Astrocyte (in vitro differentiated cells and primary cell): ENCODE data around the gene MPRIP. TPM values are rescaled to one million over a fixed set of nuclear protein-coding genes. Genes with fewer than 3 reads are reported as not detected.

Experiments
- DNase-seq: peaks from one replicate; pipeline ENCODE4 v3.0.0-alpha.2; 2010; ENCODE audit warnings: low read depth
- FAIRE-seq: peaks from 2 replicates; lab custom pipeline; 2011; peaks lifted over from hg19 to GRCh38; lab: Jason Lieb, UNC
- H2AFZ ChIP-seq: 2 replicates; pipeline ENCODE4 v1.6.0; 2012; ENCODE audit warnings: low read depth, low read length, inconsistent platforms
- H3K27ac ChIP-seq: 2 replicates; pipeline ENCODE4 v1.5.1; 2011; ENCODE audit warnings: low read depth, low read length, inconsistent platforms
- H3K27me3 ChIP-seq: 2 replicates; pipeline ENCODE4 v1.6.0; 2011; ENCODE audit warnings: low read length, inconsistent platforms; ENCODE audit not compliant: insufficient read depth
- H3K36me3 ChIP-seq: 2 replicates; pipeline ENCODE4 v1.5.1; 2011; ENCODE audit warnings: low read length, inconsistent platforms; ENCODE audit not compliant: insufficient read depth
- H3K4me1 ChIP-seq: 2 replicates; pipeline ENCODE4 v1.5.1; 2011; ENCODE audit warnings: low read length, inconsistent platforms; ENCODE audit not compliant: insufficient read depth
- H3K4me2 ChIP-seq: 2 replicates; pipeline ENCODE4 v1.6.0; 2012; ENCODE audit warnings: low read length, inconsistent platforms
- H3K4me3 ChIP-seq: 2 replicates; pipeline ENCODE4 v1.5.1; 2011; ENCODE audit warnings: low read depth, mild to moderate bottlenecking, low read length, inconsistent platforms; ENCODE audit not compliant: insufficient read depth
- H3K79me2 ChIP-seq: 2 replicates; pipeline ENCODE4 v1.6.0; 2012; ENCODE audit warnings: mild to moderate bottlenecking, low read length, inconsistent platforms; ENCODE audit not compliant: insufficient read depth
- H3K9ac ChIP-seq: 2 replicates; pipeline ENCODE4 v1.6.0; 2012; ENCODE audit warnings: mild to moderate bottlenecking, low read length, inconsistent platforms
- H3K9me3 ChIP-seq: 2 replicates; pipeline ENCODE4 v1.5.1; 2012; ENCODE audit warnings: low read depth, mild to moderate bottlenecking, low read length, inconsistent platforms; ENCODE audit not compliant: insufficient read depth
- H4K20me1 ChIP-seq: 2 replicates; pipeline ENCODE4 v1.6.0; 2012; ENCODE audit warnings: low read length, inconsistent platforms; ENCODE audit not compliant: insufficient read depth
- H3K27ac Mint-ChIP-seq: one replicate; pipeline ENCODE4 v1.8.0; 2021; ENCODE audit warnings: mild to moderate bottlenecking, mixed read lengths; ENCODE audit not compliant: unreplicated experiment
- H3K27me3 Mint-ChIP-seq: one replicate; pipeline ENCODE4 v1.8.0; 2021; ENCODE audit warnings: low read depth, mixed read lengths; ENCODE audit not compliant: unreplicated experiment
- H3K36me3 Mint-ChIP-seq: one replicate; pipeline ENCODE4 v1.8.0; 2021; ENCODE audit warnings: low read depth, mixed read lengths; ENCODE audit not compliant: unreplicated experiment
- H3K4me1 Mint-ChIP-seq: one replicate; pipeline ENCODE4 v1.8.0; 2021; ENCODE audit warnings: low read depth, mixed read lengths; ENCODE audit not compliant: unreplicated experiment
- H3K4me3 Mint-ChIP-seq: one replicate; pipeline ENCODE4 v1.8.0; 2021; ENCODE audit warnings: mild to moderate bottlenecking, moderate library complexity, mixed read lengths; ENCODE audit not compliant: unreplicated experiment
- H3K9me3 Mint-ChIP-seq: one replicate; pipeline ENCODE4 v1.8.0; 2021; ENCODE audit warnings: mild to moderate bottlenecking, mixed read lengths; ENCODE audit not compliant: unreplicated experiment
- CTCF ChIP-seq: IDR thresholded peaks from 2 replicates; pipeline ENCODE4 v1.5.1; 2011; ENCODE audit warnings: low read depth, mild to moderate bottlenecking, inconsistent platforms, low read length, moderate library complexity; ENCODE audit not compliant: insufficient read depth
- EZH2 ChIP-seq: IDR thresholded peaks from 2 replicates; pipeline ENCODE4 v1.6.1; 2012; ENCODE audit warnings: mild to moderate bottlenecking, low read length, inconsistent platforms; ENCODE audit not compliant: insufficient read depth
- total RNA-seq: library from RNA; stranded (reverse); gene quantifications from 2 replicates; pipeline ENCODE4 v1.2.1, GENCODE V29; 2021

MPRIP gene
- total RNA-seq, 1 donor from 2014 or later: 176 TPM

- Histone ChIP-seq H3K9me3 (no peaks in the 10 kb centered on the region), H3K27me3 (no peaks in the 10 kb centered on the region), H3K4me1 (peaks cover 38% of the 10 kb centered on the region), H4K20me1 (no peaks in the 10 kb centered on the region), H3K36me3 (no peaks in the 10 kb centered on the region), H3K9ac (no peak overlapping the region), H3K4me2 (peak overlapping the region; percentile 25), H3K79me2 (no peaks in the 10 kb centered on the region), H3K4me3 (no peak overlapping the region), H3K27ac (no peak overlapping the region), H2AFZ (no peak overlapping the region)
- Mint-ChIP-seq H3K36me3 (no peaks in the 10 kb centered on the region), H3K4me3 (no peak overlapping the region), H3K27ac (no peak overlapping the region), H3K4me1 (peaks cover 27% of the 10 kb centered on the region), H3K9me3 (no peaks in the 10 kb centered on the region), H3K27me3 (peaks cover 2% of the 10 kb centered on the region)
- DNase-seq (peak; percentile 91), FAIRE-seq (no peak)
- TF ChIP-seq CTCF (no peak), EZH2 (no peak)
Observed at GRCh38 chr17:17028059-17028877, 14.0 kb upstream of the MPRIP start.

- Histone ChIP-seq H3K27ac (no peak overlapping the region), H3K9ac (no peak overlapping the region), H2AFZ (no peak overlapping the region), H3K4me1 (peaks cover 45% of the 10 kb centered on the region), H3K36me3 (no peaks in the 10 kb centered on the region), H3K4me2 (no peak overlapping the region), H3K27me3 (no peaks in the 10 kb centered on the region), H3K9me3 (no peaks in the 10 kb centered on the region), H4K20me1 (no peaks in the 10 kb centered on the region), H3K4me3 (no peak overlapping the region), H3K79me2 (no peaks in the 10 kb centered on the region)
- DNase-seq: no peak
- H3K36me3 Mint-ChIP-seq: no peaks in the 10 kb centered on the region
- no peak for TF ChIP-seq CTCF
- TF ChIP-seq EZH2: no peak
- no peak overlapping the region for H3K4me3 Mint-ChIP-seq
- H3K4me1 Mint-ChIP-seq: peaks cover 33% of the 10 kb centered on the region
- FAIRE-seq: no peak
- no peaks in the 10 kb centered on the region for H3K9me3 Mint-ChIP-seq
- H3K27ac Mint-ChIP-seq: no peak overlapping the region
- peaks cover 2% of the 10 kb centered on the region for H3K27me3 Mint-ChIP-seq
Observed at GRCh38 chr17:17028878-17029535, 13.2 kb upstream of the MPRIP start.
